Kidney (tissue), 14 donors: ENCODE data around the gene SORCS3. TPM values are rescaled to one million over a fixed set of nuclear protein-coding genes. Genes with fewer than 3 reads are reported as not detected.

Source experiments
- DNase-seq, 5 donors: peaks; one replicate each; pipeline ENCODE4 v3.0.0-alpha.2; 2013 to 2020
- FAIRE-seq: peaks from 2 replicates; lab custom pipeline; 2012; peaks lifted over from hg19 to GRCh38; lab: Jason Lieb, UNC
- H3K27ac ChIP-seq, 2 donors: one replicate each; pipeline ENCODE4 v1.7.0; 2013; ENCODE audit warnings: low read depth in 2 of 2, low read length in 2 of 2, inconsistent platforms in 1 of 2
- H3K27me3 ChIP-seq: one replicate; pipeline ENCODE4 v1.7.1; 2013; ENCODE audit warnings: low read length, inconsistent platforms; ENCODE audit not compliant: control insufficient read depth, insufficient read depth
- H3K36me3 ChIP-seq, 3 donors: one replicate each; pipeline versions ENCODE4 v1.7.0 to v1.7.1; 2013; ENCODE audit warnings: low read length in 3 of 3, control low read depth in 1 of 3, inconsistent platforms in 1 of 3; ENCODE audit not compliant: insufficient read depth in 3 of 3, control insufficient read depth in 2 of 3
- H3K4me1 ChIP-seq, 3 donors: one replicate each; pipeline versions ENCODE4 v1.7.0 to v1.7.1; 2013; ENCODE audit warnings: low read length in 3 of 3, inconsistent platforms in 1 of 3, low read depth in 1 of 3; ENCODE audit not compliant: control insufficient read depth in 2 of 3, insufficient read depth in 2 of 3
- H3K4me3 ChIP-seq, 3 donors: one replicate each; pipeline versions ENCODE4 v1.7.0 to v1.8.1; 2013; ENCODE audit warnings: low read length in 3 of 3, control low read depth in 1 of 3, inconsistent platforms in 1 of 3
- H3K9ac ChIP-seq, 3 donors: one replicate each; pipeline versions ENCODE4 v1.7.0 to v1.7.1; 2013; ENCODE audit warnings: low read length in 3 of 3, control low read depth in 1 of 3, inconsistent platforms in 1 of 3
- H3K9me3 ChIP-seq, 3 donors: one replicate each; pipeline versions ENCODE4 v1.7.0 to v1.7.1; 2013; ENCODE audit warnings: low read length in 3 of 3, control low read depth in 1 of 3, inconsistent platforms in 1 of 3; ENCODE audit not compliant: control insufficient read depth in 2 of 3, insufficient read depth in 1 of 3
- CTCF ChIP-seq: IDR thresholded peaks from 3 replicates; pipeline ENCODE4 v1.5.1; 2012; ENCODE audit warnings: mild to moderate bottlenecking, moderate library complexity, borderline replicate concordance; ENCODE audit not compliant: insufficient read depth; ENCODE audit errors: extremely low read depth
- intact Hi-C: fragments of 100-400 bp; cut with DNase I; formaldehyde crosslinking; loops from one replicate; pipeline ENCODE4 v1.11.1; 2022
- polyA plus RNA-seq: library from polyadenylated mRNA; stranded (reverse); fragments of 350-450 nt; fragmentation: Illumina TruSeq; extraction: RNeasy Lipid Tissue Mini Kit (QIAGEN cat#74804); gene quantifications from one replicate; pipeline ENCODE4 v1.2.3, GENCODE V29; 2014; ENCODE audit warnings: low read depth, low replicate concordance; ENCODE audit not compliant: insufficient read depth
- total RNA-seq: library from RNA; stranded (reverse); fragmentation: NEBNext Ultra II Directional; extraction: Animal tissue kit (Norgen Biotek cat#: 25700); gene quantifications from one replicate; pipeline ENCODE4 v1.2.1, GENCODE V29; 2021
- donor health status: control.
- donor health status: control.
- donor health status: control.
- donor health status: control.
- donor health status: control.
- donor health status: DM: yes; HTN: yes; CAD: no.
- donor health status: Normal renal cell carcinoma (clear cell type).

The SORCS3 gene
- total and polyA plus RNA-seq, 2 donors from 2014 or later, result 0.52 to 1.1 TPM

DNA sequence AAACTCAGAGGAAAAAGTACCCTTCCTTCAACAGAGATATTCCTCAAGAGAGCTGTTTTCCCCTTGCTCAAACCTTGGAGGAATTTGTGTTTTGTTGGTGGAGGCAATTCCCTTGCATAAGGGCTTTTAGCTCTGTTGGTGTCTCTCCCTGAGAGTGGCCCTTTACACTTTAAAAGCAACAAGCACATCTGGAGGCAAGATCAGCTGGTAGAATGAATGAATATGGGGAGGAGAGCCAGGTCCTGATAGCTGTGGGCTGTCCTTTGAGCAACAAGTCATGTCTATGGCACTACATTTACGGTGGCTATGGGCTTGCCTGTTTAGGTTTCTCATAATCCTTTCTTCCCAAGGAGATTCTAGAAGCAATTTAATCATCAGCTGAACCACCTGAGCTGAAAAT lies 384.0 kb downstream of the SORCS3 start:
- H3K36me3 ChIP-seq, result no peaks in the 10 kb centered on the region
- no peak overlapping the region for H3K4me3 ChIP-seq
- FAIRE-seq (no peak), DNase-seq (no peak)
- no peaks in the 10 kb centered on the region for H3K9me3 ChIP-seq
- H3K27ac ChIP-seq, result no peak overlapping the region
- no peaks in the 10 kb centered on the region for H3K27me3 ChIP-seq
- no peaks in the 10 kb centered on the region for H3K4me1 ChIP-seq
- TF ChIP-seq CTCF, result no peak
- H3K9ac ChIP-seq, result no peak overlapping the region
- intact Hi-C loops, result no loop called here

DNA sequence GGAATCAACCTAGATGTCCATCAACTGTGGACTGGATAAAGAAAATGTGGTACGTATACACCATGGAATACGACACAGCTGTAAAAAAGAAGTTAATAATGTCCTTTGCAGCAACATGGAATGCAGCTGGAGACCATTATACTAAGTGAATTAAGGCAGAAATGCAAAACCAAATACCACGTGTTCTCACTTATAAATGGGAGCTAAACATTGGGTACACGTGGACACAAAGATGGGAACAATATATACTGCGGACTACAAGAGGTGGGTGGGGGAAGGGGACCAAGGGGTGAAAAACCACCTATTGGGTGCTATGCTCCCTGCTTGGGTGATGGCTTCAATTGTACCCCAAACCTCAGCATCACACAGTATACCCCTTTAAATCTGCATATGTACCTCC lies 385.5 kb downstream of the SORCS3 start:
- no peaks in the 10 kb centered on the region for H3K27me3 ChIP-seq
- H3K9me3 ChIP-seq, result no peaks in the 10 kb centered on the region
- no peaks in the 10 kb centered on the region for H3K36me3 ChIP-seq
- intact Hi-C loops, result no loop called here
- no peak overlapping the region for H3K9ac ChIP-seq
- DNase-seq, result no peak
- FAIRE-seq, result no peak
- H3K27ac ChIP-seq, result no peak overlapping the region
- H3K4me1 ChIP-seq, result no peaks in the 10 kb centered on the region
- H3K4me3 ChIP-seq, result no peak overlapping the region
- no peak for TF ChIP-seq CTCF

GRCh38 chr10:105029286-105029685 lies 388.2 kb downstream of the SORCS3 start:
- TF ChIP-seq CTCF, result no peak
- Histone ChIP-seq H3K4me3 (no peak overlapping the region), H3K9ac (no peak overlapping the region), H3K27ac (no peak overlapping the region), H3K4me1 (no peaks in the 10 kb centered on the region), H3K27me3 (no peaks in the 10 kb centered on the region), H3K9me3 (no peaks in the 10 kb centered on the region), H3K36me3 (no peaks in the 10 kb centered on the region)
- intact Hi-C loops, result no loop called here
- FAIRE-seq, result no peak
- peak in 1 of 5 donors; percentile 34 for DNase-seq

GRCh38 chr10:105037022-105037421 lies 395.9 kb downstream of the SORCS3 start:
- Histone ChIP-seq H3K4me3 (no peak overlapping the region), H3K27me3 (no peaks in the 10 kb centered on the region), H3K9me3 (no peaks in the 10 kb centered on the region), H3K9ac (no peak overlapping the region), H3K36me3 (no peaks in the 10 kb centered on the region), H3K27ac (no peak overlapping the region), H3K4me1 (no peaks in the 10 kb centered on the region)
- intact Hi-C loops, result no loop called here
- TF ChIP-seq CTCF, result no peak
- DNase-seq (no peak), FAIRE-seq (no peak)
